ENCODE measurements around the gene PIGL.

Gene PIGL

DNA sequence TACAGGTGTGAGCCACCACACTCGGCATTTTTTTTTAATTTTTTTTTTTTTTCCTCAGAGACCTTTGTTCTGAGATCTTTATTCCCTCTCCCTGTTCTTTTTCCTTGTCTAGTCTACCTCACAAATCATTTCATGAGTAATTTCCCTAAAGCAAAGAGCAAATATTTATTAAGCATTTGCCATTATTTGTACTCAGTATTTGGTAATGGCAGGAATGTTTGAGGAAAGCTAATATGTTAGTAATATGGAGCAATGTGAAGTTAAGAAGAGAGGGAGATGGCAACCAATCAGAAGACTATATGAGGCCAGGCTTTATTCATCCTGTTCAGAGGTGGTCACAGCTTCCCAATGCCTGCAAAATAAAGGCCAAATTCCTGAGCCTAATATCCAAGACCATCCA, 122.9 kb downstream of the PIGL start:
- TF ChIP-seq EZH2 (IDR thresholded peaks at IDR 0.05): no peak
- no peak for TF ChIP-seq FOXP2 (optimal IDR thresholded peaks at IDR 0.05; ENCODE audit: control extremely low read depth, extremely low read length, insufficient read depth)
- TF ChIP-seq POLR2AphosphoS5 (IDR thresholded peaks at IDR 0.05; ENCODE audit: borderline replicate concordance, low read depth, low read length): no peak
- no peak overlapping the region for H3K27ac ChIP-seq

DNA sequence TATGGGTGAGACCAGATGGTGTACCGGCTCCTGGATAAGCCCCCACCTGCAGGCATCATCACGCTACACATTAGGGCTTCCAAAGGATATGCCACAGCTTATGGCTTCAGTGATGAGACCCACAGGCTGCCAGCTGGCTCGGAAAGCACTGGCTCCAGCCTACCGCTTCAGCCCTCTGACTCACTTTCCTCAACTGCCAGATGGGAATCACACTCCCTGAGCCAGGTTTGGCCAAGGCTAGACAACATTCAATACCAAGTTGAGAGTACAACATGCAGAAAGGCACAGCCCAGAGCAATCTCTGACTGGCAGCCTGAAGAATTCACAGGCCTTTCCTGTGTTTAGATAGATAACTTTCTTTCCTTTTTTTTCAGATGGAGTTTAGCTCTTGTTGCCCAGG, 126.0 kb downstream of the PIGL start:
- Histone ChIP-seq H3K27ac (no peak overlapping the region), H3K36me3 (ENCODE audit: insufficient read depth, low read length) (peaks cover 24% of the 10 kb centered on the region), H3K9ac (ENCODE audit: insufficient read length) (no peak overlapping the region), H3K9me3 (ENCODE audit: low read depth, low read length) (no peaks in the 10 kb centered on the region), H3K4me3 (no peak overlapping the region)
- TF ChIP-seq FOXP2 (optimal IDR thresholded peaks at IDR 0.05; ENCODE audit: control extremely low read depth, extremely low read length, insufficient read depth) (no peak), EZH2 (IDR thresholded peaks at IDR 0.05) (no peak)
- DNase-seq (ENCODE audit: low read depth, low spot score): no peak

More for the DNA sequence above, 122.9 kb downstream of the PIGL start:
- Histone ChIP-seq H3K36me3 (ENCODE audit: insufficient read depth, low read length) (peaks cover 12% of the 10 kb centered on the region; the same call in 1 of the 2 replicates), H3K4me3 (no peak overlapping the region), H3K9ac (ENCODE audit: insufficient read length) (no peak overlapping the region), H3K9me3 (ENCODE audit: low read depth, low read length) (no peaks in the 10 kb centered on the region)
- no peak for DNase-seq (ENCODE audit: low read depth, low spot score)

DNA sequence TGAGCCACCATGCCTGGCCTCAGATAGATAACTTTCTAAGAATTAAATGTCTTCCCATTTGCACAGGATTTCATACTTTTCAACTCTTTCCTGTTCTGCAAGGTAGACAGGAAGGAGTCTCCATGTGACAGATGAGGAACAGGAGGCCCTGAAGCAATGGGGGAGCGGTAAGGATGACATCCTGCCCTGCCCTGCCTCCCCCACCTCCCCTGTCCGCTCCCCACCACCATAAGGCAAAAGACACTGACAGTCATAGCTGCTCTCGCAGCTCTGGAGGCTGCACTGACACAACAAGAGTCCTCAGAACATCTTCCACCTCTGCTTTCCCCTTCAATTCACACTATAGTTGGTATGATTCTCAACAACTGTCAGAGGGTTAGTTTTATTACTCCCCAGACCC, 126.6 kb downstream of the PIGL start:
- Histone ChIP-seq H3K9ac (ENCODE audit: insufficient read length) (no peak overlapping the region), H3K36me3 (ENCODE audit: insufficient read depth, low read length) (peaks cover 28% of the 10 kb centered on the region), H3K4me3 (no peak overlapping the region), H3K9me3 (ENCODE audit: low read depth, low read length) (no peaks in the 10 kb centered on the region), H3K27ac (no peak overlapping the region)
- DNase-seq (ENCODE audit: low read depth, low spot score): no peak
- no peak for TF ChIP-seq FOXP2 (optimal IDR thresholded peaks at IDR 0.05; ENCODE audit: control extremely low read depth, extremely low read length, insufficient read depth)
- no peak for TF ChIP-seq POLR2AphosphoS5 (IDR thresholded peaks at IDR 0.05; ENCODE audit: borderline replicate concordance, low read depth, low read length)
- TF ChIP-seq EZH2 (IDR thresholded peaks at IDR 0.05): no peak

DNA sequence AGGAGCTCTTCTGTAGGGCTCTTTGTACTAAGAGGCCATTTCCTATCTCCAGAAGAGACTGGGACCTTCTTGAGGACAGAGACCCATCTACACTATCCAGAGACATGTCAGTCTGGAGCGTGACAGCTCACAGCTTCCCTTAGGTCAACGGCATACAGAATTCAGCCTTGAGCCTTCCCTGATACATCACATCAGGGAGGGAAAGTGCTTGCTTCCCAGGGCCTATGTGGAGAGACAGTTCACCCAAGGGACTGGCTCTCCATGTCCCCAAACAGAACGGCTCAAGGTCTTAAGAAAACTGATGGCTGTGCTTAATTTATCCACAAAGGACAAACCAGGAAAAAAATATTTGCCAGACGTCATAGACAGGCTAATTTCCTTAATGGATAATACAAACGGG, 128.6 kb downstream of the PIGL start:
- no peak for DNase-seq (ENCODE audit: low read depth, low spot score)
- Histone ChIP-seq H3K9me3 (ENCODE audit: low read depth, low read length) (no peaks in the 10 kb centered on the region), H3K36me3 (ENCODE audit: insufficient read depth, low read length) (peaks cover 42% of the 10 kb centered on the region), H3K27ac (no peak overlapping the region), H3K4me3 (no peak overlapping the region), H3K9ac (ENCODE audit: insufficient read length) (no peak overlapping the region)
- no peak for TF ChIP-seq EZH2 (IDR thresholded peaks at IDR 0.05)

DNA sequence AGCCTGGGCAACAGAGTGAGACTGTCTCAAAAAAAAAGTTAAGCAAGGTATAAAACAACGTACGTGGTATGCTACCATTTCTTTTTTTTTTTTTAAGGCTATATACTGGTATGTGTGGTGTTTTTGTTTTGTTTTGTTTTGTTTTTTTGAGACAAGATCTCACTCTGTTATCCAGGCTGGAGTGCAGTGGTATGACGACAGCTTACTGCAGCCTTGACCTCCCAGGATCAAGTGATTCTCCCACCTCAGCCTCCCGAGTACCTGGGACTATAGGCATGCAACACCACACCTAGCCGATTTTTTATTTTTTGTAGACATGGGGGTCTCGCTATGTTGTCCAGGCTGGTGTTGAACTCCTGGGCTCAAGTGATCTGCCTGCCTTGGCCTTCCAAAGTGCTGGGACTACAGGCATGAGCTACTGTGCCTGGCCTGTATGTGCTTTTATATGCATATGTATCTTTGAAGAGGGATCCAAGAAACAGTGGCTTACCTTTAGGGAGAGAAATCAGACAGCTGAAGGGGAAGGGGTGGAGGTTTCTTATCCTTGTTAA, 129.8 kb downstream of the PIGL start:
- H3K9ac ChIP-seq (ENCODE audit: insufficient read length): no peak overlapping the region
- no peak overlapping the region for H3K4me3 ChIP-seq
- TF ChIP-seq EZH2 (IDR thresholded peaks at IDR 0.05): no peak
- no peak for TF ChIP-seq POLR2AphosphoS5 (IDR thresholded peaks at IDR 0.05; ENCODE audit: borderline replicate concordance, low read depth, low read length)
- TF ChIP-seq FOXP2 (optimal IDR thresholded peaks at IDR 0.05; ENCODE audit: control extremely low read depth, extremely low read length, insufficient read depth): no peak
- H3K27ac ChIP-seq: no peak overlapping the region
- DNase-seq (ENCODE audit: low read depth, low spot score): no peak
- no peaks in the 10 kb centered on the region for H3K9me3 ChIP-seq (ENCODE audit: low read depth, low read length)
- H3K36me3 ChIP-seq (ENCODE audit: insufficient read depth, low read length): peaks cover 42% of the 10 kb centered on the region

DNA sequence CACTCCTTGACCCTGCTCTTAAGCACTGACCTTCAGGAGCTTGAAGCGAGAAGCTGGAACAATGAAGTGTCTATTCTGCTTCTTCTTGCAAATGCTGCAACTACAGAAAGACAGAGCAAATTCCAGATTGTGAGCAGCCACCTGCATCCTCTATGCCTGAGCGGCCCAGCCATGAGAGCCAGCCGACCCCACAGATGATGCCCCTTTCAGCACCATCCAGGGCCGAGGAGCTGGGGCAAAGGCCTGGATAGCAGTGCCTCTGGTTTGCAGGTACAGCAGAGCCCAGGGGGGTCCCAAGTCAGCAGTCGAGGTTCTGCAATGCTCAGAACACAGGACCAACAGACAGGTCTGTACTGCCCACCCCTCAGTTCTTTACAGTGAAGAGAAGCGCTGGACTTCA, 131.6 kb downstream of the PIGL start:
- no peak overlapping the region for H3K27ac ChIP-seq
- no peak for TF ChIP-seq EZH2 (IDR thresholded peaks at IDR 0.05)
- no peak for TF ChIP-seq FOXP2 (optimal IDR thresholded peaks at IDR 0.05; ENCODE audit: control extremely low read depth, extremely low read length, insufficient read depth)
- no peak for TF ChIP-seq POLR2AphosphoS5 (IDR thresholded peaks at IDR 0.05; ENCODE audit: borderline replicate concordance, low read depth, low read length)
- no peak overlapping the region for H3K4me3 ChIP-seq
- H3K9ac ChIP-seq (ENCODE audit: insufficient read length): no peak overlapping the region
- no peaks in the 10 kb centered on the region for H3K9me3 ChIP-seq (ENCODE audit: low read depth, low read length)
- DNase-seq (ENCODE audit: low read depth, low spot score): no peak
- H3K36me3 ChIP-seq (ENCODE audit: insufficient read depth, low read length): peaks cover 35% of the 10 kb centered on the region

DNA sequence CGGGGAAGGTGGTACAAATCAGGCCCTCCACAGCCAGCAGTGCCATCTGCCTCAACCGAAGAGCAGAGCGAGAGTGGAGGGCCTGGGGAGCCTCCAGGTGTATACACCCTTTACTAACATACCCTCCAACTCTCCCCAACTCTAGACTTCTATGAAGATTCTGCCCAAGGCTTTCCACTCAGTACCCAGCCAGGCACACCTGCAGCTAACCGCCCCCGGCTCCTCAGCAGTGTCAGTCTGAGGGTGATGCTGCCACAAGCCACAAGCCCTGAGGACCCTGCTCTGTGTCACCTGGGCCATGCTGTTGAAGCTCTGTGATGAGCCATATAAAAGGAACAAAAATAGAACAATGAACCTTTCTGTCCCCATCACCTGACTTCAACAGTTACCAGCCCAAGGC, 132.4 kb downstream of the PIGL start:
- no peak overlapping the region for H3K9ac ChIP-seq (ENCODE audit: insufficient read length)
- no peak overlapping the region for H3K4me3 ChIP-seq
- no peak overlapping the region for H3K27ac ChIP-seq
- peaks cover 31% of the 10 kb centered on the region for H3K36me3 ChIP-seq (ENCODE audit: insufficient read depth, low read length)
- no peak for TF ChIP-seq FOXP2 (optimal IDR thresholded peaks at IDR 0.05; ENCODE audit: control extremely low read depth, extremely low read length, insufficient read depth)
- no peak for TF ChIP-seq POLR2AphosphoS5 (IDR thresholded peaks at IDR 0.05; ENCODE audit: borderline replicate concordance, low read depth, low read length)
- TF ChIP-seq EZH2 (IDR thresholded peaks at IDR 0.05): no peak
- DNase-seq (ENCODE audit: low read depth, low spot score): no peak
- no peaks in the 10 kb centered on the region for H3K9me3 ChIP-seq (ENCODE audit: low read depth, low read length)

DNA sequence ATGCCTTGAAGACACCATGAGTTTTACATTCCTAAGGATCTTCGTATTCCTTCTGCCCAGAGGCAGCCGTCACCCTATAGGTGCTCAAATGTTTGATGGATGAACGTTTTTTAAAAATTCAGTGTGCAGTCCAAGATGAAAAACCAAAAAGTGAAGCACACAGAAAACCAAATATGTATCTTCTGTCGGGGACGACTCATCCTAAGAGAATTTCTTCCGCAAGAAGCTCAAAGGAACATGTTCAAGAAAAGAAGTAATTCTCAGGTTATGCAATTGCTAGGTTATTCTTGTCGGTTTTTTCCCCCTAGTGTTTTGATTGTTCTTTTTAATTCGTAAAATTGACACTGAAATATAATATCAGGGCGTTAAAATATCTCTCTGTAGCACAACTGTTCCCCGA, 134.8 kb downstream of the PIGL start:
- no peak for DNase-seq (ENCODE audit: low read depth, low spot score)
- H3K27ac ChIP-seq: no peak overlapping the region
- peaks cover 28% of the 10 kb centered on the region for H3K36me3 ChIP-seq (ENCODE audit: insufficient read depth, low read length)
- H3K4me3 ChIP-seq: peak overlapping the region; percentile 96
- TF ChIP-seq FOXP2 (optimal IDR thresholded peaks at IDR 0.05; ENCODE audit: control extremely low read depth, extremely low read length, insufficient read depth) (no peak), EZH2 (IDR thresholded peaks at IDR 0.05) (no peak), POLR2AphosphoS5 (IDR thresholded peaks at IDR 0.05; ENCODE audit: borderline replicate concordance, low read depth, low read length) (no peak)
- peak overlapping the region; percentile 87 for H3K9ac ChIP-seq (ENCODE audit: insufficient read length)
- no peaks in the 10 kb centered on the region for H3K9me3 ChIP-seq (ENCODE audit: low read depth, low read length)

DNA sequence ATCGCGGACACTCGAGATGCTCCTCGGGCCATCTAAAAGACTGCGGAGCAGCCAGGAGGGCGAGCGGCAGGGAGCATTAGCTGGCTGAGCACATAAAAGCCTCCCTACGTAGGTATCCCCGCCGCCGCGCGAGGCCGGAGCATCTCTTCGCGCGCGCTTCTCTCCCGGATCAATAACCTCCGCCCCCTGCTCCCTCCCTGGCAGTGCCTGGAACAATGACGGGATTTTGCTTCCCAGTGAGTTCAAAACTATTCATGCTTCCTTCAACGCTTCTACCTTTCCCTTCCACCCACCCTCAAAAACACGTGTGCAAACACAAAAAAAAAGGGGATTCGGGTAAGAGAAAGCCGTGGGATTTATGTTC, 135.3 kb downstream of the PIGL start:
- H3K9ac ChIP-seq (ENCODE audit: insufficient read length): peak overlapping the region; percentile 87
- DNase-seq (ENCODE audit: low read depth, low spot score): no peak
- H3K9me3 ChIP-seq (ENCODE audit: low read depth, low read length): no peaks in the 10 kb centered on the region
- H3K36me3 ChIP-seq (ENCODE audit: insufficient read depth, low read length): peaks cover 24% of the 10 kb centered on the region
- TF ChIP-seq POLR2AphosphoS5 (IDR thresholded peaks at IDR 0.05; ENCODE audit: borderline replicate concordance, low read depth, low read length) (no peak), EZH2 (IDR thresholded peaks at IDR 0.05) (no peak), FOXP2 (optimal IDR thresholded peaks at IDR 0.05; ENCODE audit: control extremely low read depth, extremely low read length, insufficient read depth) (no peak)
- H3K27ac ChIP-seq: peak overlapping the region; percentile 54; the same call in 1 of the 2 replicates
- peak overlapping the region; percentile 96 for H3K4me3 ChIP-seq
